ENCODE results near the gene L2HGDH. TPM values are rescaled to one million over a fixed set of nuclear protein-coding genes. Genes with fewer than 3 reads are reported as not detected.
"Not testable (repeated sequence)": the region's sequence is repeated elsewhere in the genome, so short reads cannot be mapped to it uniquely, and the experiment has no call there.

The L2HGDH gene
- total RNA-seq, 2 donors from 2014 or later, result 11.2 to 18.2 TPM

- Mint-ChIP-seq H3K4me1 (ENCODE audit: low read depth) (peaks cover 14% of the 10 kb centered on the region), H3K4me3 (no peak overlapping the region), H3K9me3 (no peaks in the 10 kb centered on the region), H3K27me3 (ENCODE audit: low read depth) (no peaks in the 10 kb centered on the region), H3K36me3 (ENCODE audit: insufficient read depth in 2 of 2) (no peaks in the 10 kb centered on the region), H3K27ac (no peak overlapping the region)
- ATAC-seq (replicated peaks in 1 of 2) (no peak), DNase-seq (no peak)
These were observed 22.2 kb upstream of the L2HGDH start for GRCh38 chr14:50334211-50334610.

- no peaks in the 10 kb centered on the region for H3K9me3 Mint-ChIP-seq
- no peak overlapping the region for H3K4me3 Mint-ChIP-seq
- DNase-seq (no peak), ATAC-seq (replicated peaks in 1 of 2) (no peak)
- H3K27me3 Mint-ChIP-seq (ENCODE audit: low read depth), result no peaks in the 10 kb centered on the region
- peaks cover 14% of the 10 kb centered on the region for H3K4me1 Mint-ChIP-seq (ENCODE audit: low read depth)
- peak overlapping the region; percentile 46 for H3K27ac Mint-ChIP-seq
- H3K36me3 Mint-ChIP-seq (ENCODE audit: insufficient read depth in 2 of 2), result no peaks in the 10 kb centered on the region
These were observed 21.0 kb upstream of the L2HGDH start for GRCh38 chr14:50333014-50333509.

- no peak overlapping the region for H3K27ac Mint-ChIP-seq
- ATAC-seq (replicated peaks in 1 of 2) (no peak), DNase-seq (no peak)
- H3K4me3 Mint-ChIP-seq, result no peak overlapping the region
- no peaks in the 10 kb centered on the region for H3K27me3 Mint-ChIP-seq (ENCODE audit: low read depth)
- H3K36me3 Mint-ChIP-seq (ENCODE audit: insufficient read depth in 2 of 2), result no peaks in the 10 kb centered on the region
- peaks cover 14% of the 10 kb centered on the region for H3K4me1 Mint-ChIP-seq (ENCODE audit: low read depth)
- H3K9me3 Mint-ChIP-seq, result no peaks in the 10 kb centered on the region
These were observed 19.6 kb upstream of the L2HGDH start for GRCh38 chr14:50331596-50331995.

- Mint-ChIP-seq H3K4me1 (ENCODE audit: low read depth) (peaks cover 9% of the 10 kb centered on the region), H3K9me3 (peaks cover 0 to 1% of the 10 kb centered on the region in 2 donors), H3K27ac (no peak overlapping the region), H3K36me3 (ENCODE audit: insufficient read depth in 2 of 2) (peaks cover 2 to 6% of the 10 kb centered on the region in 2 donors), H3K4me3 (no peak overlapping the region), H3K27me3 (ENCODE audit: low read depth) (no peaks in the 10 kb centered on the region)
- DNase-seq (peak; percentile 70 to 75), ATAC-seq (replicated peaks in 1 of 2) (peak; percentile 96)
These were observed 9.1 kb upstream of the L2HGDH start for GRCh38 chr14:50321009-50321660.

- peaks cover 2 to 11% of the 10 kb centered on the region in 2 donors for H3K36me3 Mint-ChIP-seq (ENCODE audit: insufficient read depth in 2 of 2)
- H3K4me3 Mint-ChIP-seq, result no peak overlapping the region
- H3K27ac Mint-ChIP-seq, result no peak overlapping the region
- ATAC-seq (replicated peaks in 1 of 2), result peak in 1 of 2 donors; percentile 16
- H3K27me3 Mint-ChIP-seq (ENCODE audit: low read depth), result no peaks in the 10 kb centered on the region
- H3K9me3 Mint-ChIP-seq, result peaks cover 0 to 1% of the 10 kb centered on the region in 2 donors
- peak in 1 of 2 donors; percentile 18 for DNase-seq
- H3K4me1 Mint-ChIP-seq (ENCODE audit: low read depth), result peaks cover 14% of the 10 kb centered on the region
These were observed 8.3 kb upstream of the L2HGDH start for GRCh38 chr14:50320283-50320682.

- Mint-ChIP-seq H3K27ac (no peak overlapping the region), H3K4me1 (ENCODE audit: low read depth) (peaks cover 14% of the 10 kb centered on the region), H3K27me3 (ENCODE audit: low read depth) (no peaks in the 10 kb centered on the region), H3K36me3 (ENCODE audit: insufficient read depth in 2 of 2) (peaks cover 2 to 9% of the 10 kb centered on the region in 2 donors), H3K9me3 (peaks cover 0 to 1% of the 10 kb centered on the region in 2 donors), H3K4me3 (no peak overlapping the region)
- no peak for DNase-seq
- ATAC-seq (replicated peaks in 1 of 2), result no peak
These were observed 7.7 kb upstream of the L2HGDH start for GRCh38 chr14:50319721-50320120.

- Mint-ChIP-seq H3K27ac (no peak overlapping the region), H3K4me3 (no peak overlapping the region), H3K36me3 (ENCODE audit: insufficient read depth in 2 of 2) (peaks cover 3 to 11% of the 10 kb centered on the region in 2 donors)
These were observed 7.3 kb upstream of the L2HGDH start for GRCh38 chr14:50319293-50319692.

GRCh38 chr14:50318031-50318626, 6.1 kb upstream of the L2HGDH start:
- Mint-ChIP-seq H3K27ac (no peak overlapping the region), H3K4me1 (ENCODE audit: low read depth) (peaks cover 28% of the 10 kb centered on the region), H3K36me3 (ENCODE audit: insufficient read depth in 2 of 2) (peaks cover 8 to 19% of the 10 kb centered on the region in 2 donors)

More at GRCh38 chr14:50319293-50319692, 7.3 kb upstream of the L2HGDH start:
- peaks cover under 1 to 1% of the 10 kb centered on the region in 2 donors for H3K9me3 Mint-ChIP-seq
- H3K27me3 Mint-ChIP-seq (ENCODE audit: low read depth), result no peaks in the 10 kb centered on the region
- H3K4me1 Mint-ChIP-seq (ENCODE audit: low read depth), result peaks cover 16% of the 10 kb centered on the region
- ATAC-seq (replicated peaks in 1 of 2), result no peak
- DNase-seq, result no peak

GRCh38 chr14:50314098-50314497, 2.1 kb upstream of the L2HGDH start:
- peaks cover 8 to 19% of the 10 kb centered on the region in 2 donors for H3K36me3 Mint-ChIP-seq (ENCODE audit: insufficient read depth in 2 of 2)
- not testable (repeated sequence) for H3K9me3 Mint-ChIP-seq; ATAC-seq (replicated peaks in 1 of 2); H3K27ac Mint-ChIP-seq; DNase-seq; H3K27me3 Mint-ChIP-seq (ENCODE audit: low read depth)
- H3K4me3 Mint-ChIP-seq, result peak overlapping the region in 1 of 2 donors; percentile 43
- H3K4me1 Mint-ChIP-seq (ENCODE audit: low read depth), result peaks cover 45% of the 10 kb centered on the region

More at GRCh38 chr14:50318031-50318626, 6.1 kb upstream of the L2HGDH start:
- H3K4me3 Mint-ChIP-seq, result no peak overlapping the region
- no peak for ATAC-seq (replicated peaks in 1 of 2)
- no peaks in the 10 kb centered on the region for H3K27me3 Mint-ChIP-seq (ENCODE audit: low read depth)
- peaks cover 1 to 3% of the 10 kb centered on the region in 2 donors for H3K9me3 Mint-ChIP-seq
- no peak for DNase-seq

- H3K27me3 Mint-ChIP-seq (ENCODE audit: low read depth), result no peaks in the 10 kb centered on the region
- H3K4me3 Mint-ChIP-seq, result peak overlapping the region; percentile 87 to 93
- ATAC-seq (replicated peaks in 1 of 2), result peak; percentile 32 to 38
- DNase-seq, result no peak
- H3K4me1 Mint-ChIP-seq (ENCODE audit: low read depth), result peaks cover 50% of the 10 kb centered on the region
- peak overlapping the region; percentile 80 for H3K27ac Mint-ChIP-seq
- H3K36me3 Mint-ChIP-seq (ENCODE audit: insufficient read depth in 2 of 2), result peaks cover 8 to 19% of the 10 kb centered on the region in 2 donors
- peaks cover 1 to 3% of the 10 kb centered on the region in 2 donors for H3K9me3 Mint-ChIP-seq
These were observed 665 bp upstream of the L2HGDH start for GRCh38 chr14:50312734-50313054.

GRCh38 chr14:50311337-50311971, 575 bp downstream of the L2HGDH start:
- Mint-ChIP-seq H3K36me3 (ENCODE audit: insufficient read depth in 2 of 2) (peaks cover 6 to 19% of the 10 kb centered on the region in 2 donors), H3K4me1 (ENCODE audit: low read depth) (peaks cover 47% of the 10 kb centered on the region), H3K4me3 (peak overlapping the region; percentile 87 to 93), H3K9me3 (peaks cover 0 to 3% of the 10 kb centered on the region in 2 donors), H3K27ac (peak overlapping the region; percentile 76), H3K27me3 (ENCODE audit: low read depth) (no peaks in the 10 kb centered on the region)
- ATAC-seq (replicated peaks in 1 of 2) (no peak), DNase-seq (no peak)

- H3K27ac Mint-ChIP-seq, result no peak overlapping the region
- no peak for ATAC-seq (replicated peaks in 1 of 2)
- H3K4me3 Mint-ChIP-seq, result peak overlapping the region; percentile 87 to 93
- peaks cover 6 to 10% of the 10 kb centered on the region in 2 donors for H3K36me3 Mint-ChIP-seq (ENCODE audit: insufficient read depth in 2 of 2)
- H3K27me3 Mint-ChIP-seq (ENCODE audit: low read depth), result no peaks in the 10 kb centered on the region
- peaks cover 45% of the 10 kb centered on the region for H3K4me1 Mint-ChIP-seq (ENCODE audit: low read depth)
- peaks cover 0 to 3% of the 10 kb centered on the region in 2 donors for H3K9me3 Mint-ChIP-seq
- no peak for DNase-seq
These were observed 1.6 kb downstream of the L2HGDH start for GRCh38 chr14:50310445-50310844.

- no peaks in the 10 kb centered on the region for H3K36me3 Mint-ChIP-seq (ENCODE audit: insufficient read depth in 2 of 2)
- ATAC-seq (replicated peaks in 1 of 2), result no peak
- no peaks in the 10 kb centered on the region for H3K9me3 Mint-ChIP-seq
These were observed 3.6 kb downstream of the L2HGDH start for GRCh38 chr14:50308363-50308915.

More at GRCh38 chr14:50308363-50308915, 3.6 kb downstream of the L2HGDH start:
- no peaks in the 10 kb centered on the region for H3K27me3 Mint-ChIP-seq (ENCODE audit: low read depth)
- H3K4me1 Mint-ChIP-seq (ENCODE audit: low read depth), result peaks cover 34% of the 10 kb centered on the region
- no peak overlapping the region for H3K27ac Mint-ChIP-seq
- DNase-seq, result no peak
- peak overlapping the region in 1 of 2 donors; percentile 28 for H3K4me3 Mint-ChIP-seq

Data from activated T-cell treated with anti-CD3 and anti-CD28 coated beads, Interleukin-2, amount 50 U/mL, for 72 hours (primary cell).